Mesodermal cell (in vitro differentiated cells): ENCODE data around the gene SPATA31D1. TPM values are rescaled to one million over a fixed set of nuclear protein-coding genes. Genes with fewer than 3 reads are reported as not detected.
"Not testable (repeated sequence)": the region's sequence is repeated elsewhere in the genome, so short reads cannot be mapped to it uniquely, and the experiment has no call there.

Source experiments
- H3K27ac ChIP-seq: 2 replicates; pipeline ENCODE4 v1.7.0; 2013; ENCODE audit warnings: mild to moderate bottlenecking, low read depth, low read length, moderate library complexity; ENCODE audit not compliant: severe bottlenecking
- H3K36me3 ChIP-seq: 2 replicates; pipeline ENCODE4 v1.7.1; 2013; ENCODE audit warnings: mild to moderate bottlenecking, low read length, moderate library complexity; ENCODE audit not compliant: control insufficient read depth, insufficient read depth
- H3K4me1 ChIP-seq: one replicate; pipeline ENCODE4 v1.7.1; 2013; ENCODE audit warnings: mild to moderate bottlenecking, low read length; ENCODE audit not compliant: insufficient read depth, control insufficient read depth, poor library complexity, severe bottlenecking
- H3K4me3 ChIP-seq: 2 replicates; pipeline ENCODE4 v1.7.0; 2013; ENCODE audit warnings: low read length, control low read depth, mild to moderate bottlenecking; ENCODE audit not compliant: insufficient read depth, poor library complexity, severe bottlenecking; ENCODE audit errors: extremely low read depth
- H3K9me3 ChIP-seq: 2 replicates; pipeline ENCODE4 v1.7.1; 2013; ENCODE audit warnings: mild to moderate bottlenecking, low read length, moderate library complexity; ENCODE audit not compliant: control insufficient read depth
- WGBS, 2 experiments: methylation state at CpG; one replicate each; pipeline ENCODE4 v1.1.5; 2013; ENCODE audit warnings: missing lambda C conversion rate in 2 of 2; ENCODE audit not compliant: insufficient coverage in 2 of 2; 5-methylcytosine and 5-hydroxymethylcytosine counted together
- polyA plus RNA-seq, 2 experiments: library from polyadenylated mRNA; stranded (reverse); fragments of 50-300 nt; gene quantifications; one replicate each; pipeline ENCODE4 v1.2.3, GENCODE V29; 2013

The SPATA31D1 gene
- not detected for polyA plus RNA-seq (2013, experiment 1 of 2)
- polyA plus RNA-seq (2013, experiment 2 of 2) = not detected

- no CpG with 5 or more reads among the region's 1 CpG for WGBS, 2 experiments
- not testable (repeated sequence) for H3K4me3 ChIP-seq, H3K4me1 ChIP-seq, H3K9me3 ChIP-seq, H3K27ac ChIP-seq, H3K36me3 ChIP-seq
These were observed at the start of gene SPATA31D1 for GRCh38 chr9:81988472-81988871. TSS of gene SPATA31D1 (plus strand) at chr9:81988772. CDS start at chr9:81988819, 47 bp downstream.

- H3K4me1 ChIP-seq, H3K27ac ChIP-seq, H3K9me3 ChIP-seq, H3K36me3 ChIP-seq, H3K4me3 ChIP-seq: not testable (repeated sequence)
- no CpG with 5 or more reads among the region's 2 CpGs for WGBS, 2 experiments
These were observed 45.2 kb upstream of the SPATA31D1 start, which contains the start of gene SPATA31D3 for GRCh38 chr9:81943393-81943792. TSS of gene SPATA31D3 (plus strand) at chr9:81943500. CDS start at chr9:81943586, 86 bp downstream.

- not testable (repeated sequence) for H3K36me3 ChIP-seq, H3K27ac ChIP-seq, H3K4me1 ChIP-seq, H3K9me3 ChIP-seq, H3K4me3 ChIP-seq
- WGBS, 2 experiments = no CpG with 5 or more reads among the region's 3 CpGs
These were observed 39.9 kb upstream of the SPATA31D1 start for GRCh38 chr9:81948650-81949049.

- Histone ChIP-seq H3K4me1 (no peaks in the 10 kb centered on the region), H3K27ac (no peak overlapping the region), H3K9me3 (peaks cover 11% of the 10 kb centered on the region), H3K36me3 (no peaks in the 10 kb centered on the region), H3K4me3 (no peak overlapping the region)
- no CpG with 5 or more reads among the region's 1 CpG for WGBS, 2 experiments
These were observed 35.5 kb upstream of the SPATA31D1 start for GRCh38 chr9:81953096-81953495.

- Histone ChIP-seq H3K4me1 (no peaks in the 10 kb centered on the region), H3K36me3 (no peaks in the 10 kb centered on the region), H3K9me3 (peaks cover 11% of the 10 kb centered on the region), H3K27ac (no peak overlapping the region), H3K4me3 (no peak overlapping the region)
These were observed 32.9 kb upstream of the SPATA31D1 start for GRCh38 chr9:81955625-81956024.

- no peak overlapping the region for H3K27ac ChIP-seq
- no peak overlapping the region for H3K4me3 ChIP-seq
- WGBS, 2 experiments = no CpG with 5 or more reads among the region's 6 CpGs
- H3K4me1 ChIP-seq = no peaks in the 10 kb centered on the region
- H3K36me3 ChIP-seq = no peaks in the 10 kb centered on the region
- peaks cover 6% of the 10 kb centered on the region for H3K9me3 ChIP-seq
These were observed 24.1 kb upstream of the SPATA31D1 start for GRCh38 chr9:81964218-81965171.

GRCh38 chr9:81968026-81968425 is 20.5 kb upstream of the SPATA31D1 start:
- Histone ChIP-seq H3K36me3 (no peaks in the 10 kb centered on the region), H3K4me1 (no peaks in the 10 kb centered on the region), H3K27ac (no peak overlapping the region), H3K9me3 (peaks cover 6% of the 10 kb centered on the region), H3K4me3 (no peak overlapping the region)
- WGBS, 2 experiments = 72 to 89% methylated on average over 3 of the region's 3 CpGs

- Histone ChIP-seq H3K27ac (no peak overlapping the region), H3K9me3 (peaks cover 4% of the 10 kb centered on the region), H3K4me1 (no peaks in the 10 kb centered on the region), H3K4me3 (no peak overlapping the region), H3K36me3 (no peaks in the 10 kb centered on the region)
These were observed 18.6 kb upstream of the SPATA31D1 start for GRCh38 chr9:81969971-81970370.

GRCh38 chr9:81971727-81972126 is 16.8 kb upstream of the SPATA31D1 start:
- Histone ChIP-seq H3K27ac (no peak overlapping the region), H3K4me3 (no peak overlapping the region), H3K36me3 (no peaks in the 10 kb centered on the region), H3K9me3 (no peaks in the 10 kb centered on the region), H3K4me1 (no peaks in the 10 kb centered on the region)

- H3K36me3 ChIP-seq = no peaks in the 10 kb centered on the region
- no peak overlapping the region for H3K27ac ChIP-seq
- WGBS, 2 experiments = 66 to 90% methylated on average over 2 of the region's 5 CpGs
- no peaks in the 10 kb centered on the region for H3K4me1 ChIP-seq
- H3K9me3 ChIP-seq = no peaks in the 10 kb centered on the region
- H3K4me3 ChIP-seq = no peak overlapping the region
These were observed 13.8 kb upstream of the SPATA31D1 start for GRCh38 chr9:81974764-81975163.

GRCh38 chr9:81976351-81976750 is 12.2 kb upstream of the SPATA31D1 start:
- no peaks in the 10 kb centered on the region for H3K9me3 ChIP-seq
- H3K27ac ChIP-seq = no peak overlapping the region
- H3K36me3 ChIP-seq = no peaks in the 10 kb centered on the region
- no peak overlapping the region for H3K4me3 ChIP-seq
- no peaks in the 10 kb centered on the region for H3K4me1 ChIP-seq
- 88 to 93% methylated on average over 8 to 10 of the region's 11 CpGs for WGBS, 2 experiments
